ENCODE data around the gene FIGNL1. TPM values are rescaled to one million over a fixed set of nuclear protein-coding genes. Genes with fewer than 3 reads are reported as not detected.

Gene FIGNL1
- 5.9 and 10.8 TPM in 2 replicates for total RNA-seq (ENCODE audit: low replicate concordance)

GRCh38 chr7:50449881-50450589 lies at the start of gene FIGNL1:
FIGNL1 (minus strand) TSS chr7:50450350; CDS start chr7:50447287, 3,063 bp downstream.

Other genes with a start within 250 kb of the FIGNL1 start
- gene IKZF1, start 145.6 kb downstream of the FIGNL1 start, total RNA-seq (ENCODE audit: low replicate concordance) = not detected in 2 replicates
- not detected in 2 replicates for gene DDC, start 115.1 kb upstream of the FIGNL1 start, total RNA-seq (ENCODE audit: low replicate concordance)

Measured in smooth muscle cell of the coronary artery (primary cell).